Peyer's patch (tissue), 4 donors: ENCODE data around the gene SCNN1B.

Experiments
- CTCF ChIP-seq, 6 experiments: fragments of 450-650 bp in 4 of 6; fragments of 200-600 bp in 2 of 6; sonication (generic) in 1 of 6; IDR thresholded peaks; one replicate each; pipeline ENCODE4 v1.5.1; 2017 to 2019; ENCODE audit warnings: antibody characterized with exemption in 6 of 6, mild to moderate bottlenecking in 3 of 6, moderate library complexity in 1 of 6
- POLR2A ChIP-seq, 2 donors: fragments of 450-650 bp; IDR thresholded peaks; one replicate each; pipeline ENCODE4 v1.5.1; 2017; ENCODE audit warnings: antibody characterized with exemption in 2 of 2, mild to moderate bottlenecking in 2 of 2, moderate library complexity in 2 of 2

- TF ChIP-seq CTCF (IDR thresholded peaks at IDR 0.05) = no peak
- TF ChIP-seq POLR2A (IDR thresholded peaks at IDR 0.05) = no peak
Measured at GRCh38 chr16:23283571-23283970, 18.5 kb upstream of the SCNN1B start.
